Osteoblast (primary cell): ENCODE results near the gene YY1. TPM values are rescaled to one million over a fixed set of nuclear protein-coding genes. Genes with fewer than 3 reads are reported as not detected.
A peak's percentile ranks its signal among the peaks of the same experiment; 100 is the strongest.

Experiments used
- DNase-seq: peaks from one replicate; pipeline ENCODE4 v3.0.0; 2011; ENCODE audit warnings: low spot score, mixed read lengths; ENCODE audit not compliant: insufficient read length; ENCODE audit errors: missing footprints
- H2AFZ ChIP-seq: 2 replicates; pipeline ENCODE4 v1.6.0; 2011; ENCODE audit warnings: mild to moderate bottlenecking, low read length
- H3K27ac ChIP-seq: 2 replicates; pipeline ENCODE4 v1.5.1; 2011; ENCODE audit warnings: mild to moderate bottlenecking, low read depth, low read length, moderate library complexity
- H3K27me3 ChIP-seq: 2 replicates; pipeline ENCODE4 v1.6.0; 2012; ENCODE audit warnings: mild to moderate bottlenecking, control low read depth, inconsistent platforms, low read length, moderate library complexity; ENCODE audit not compliant: insufficient read depth
- H3K36me3 ChIP-seq: 2 replicates; pipeline ENCODE4 v1.5.1; 2011; ENCODE audit warnings: mild to moderate bottlenecking, low read length, control low read depth, moderate library complexity; ENCODE audit not compliant: insufficient read depth
- H3K4me1 ChIP-seq: 2 replicates; pipeline ENCODE4 v1.5.1; 2011; ENCODE audit warnings: mild to moderate bottlenecking, low read length, control low read depth, moderate library complexity; ENCODE audit not compliant: insufficient read depth
- H3K4me2 ChIP-seq: 2 replicates; pipeline ENCODE4 v1.6.0; 2011; ENCODE audit warnings: mild to moderate bottlenecking, low read length; ENCODE audit not compliant: insufficient read depth
- H3K4me3 ChIP-seq: fragments of 200-600 bp; sonication (generic); 3 replicates; pipeline ENCODE4 v1.5.1; 2012; ENCODE audit warnings: mild to moderate bottlenecking, low read length, inconsistent platforms; ENCODE audit not compliant: insufficient read depth
- H3K79me2 ChIP-seq: 2 replicates; pipeline ENCODE4 v1.6.0; 2012; ENCODE audit warnings: mild to moderate bottlenecking, low read length, control low read depth, inconsistent platforms; ENCODE audit not compliant: insufficient read depth
- H3K9me3 ChIP-seq: 2 replicates; pipeline ENCODE4 v1.5.1; 2011; ENCODE audit warnings: low read depth, low read length, control low read depth
- H4K20me1 ChIP-seq: 2 replicates; pipeline ENCODE4 v1.6.0; 2012; ENCODE audit warnings: mild to moderate bottlenecking, low read length, control low read depth; ENCODE audit not compliant: insufficient read depth
- CTCF ChIP-seq: IDR thresholded peaks from 2 replicates; pipeline ENCODE4 v1.5.1; 2011; ENCODE audit warnings: mild to moderate bottlenecking, low read depth, low read length, moderate library complexity; ENCODE audit errors: extremely low read depth
- total RNA-seq: library from RNA; depleted of rRNA; stranded (reverse); fragments of >200 nt; gene quantifications from 2 replicates; pipeline ENCODE4 v1.2.3, GENCODE V29; 2012

Gene YY1
- total RNA-seq, 1 donor: 45.2 TPM

GRCh38 chr14:100289916-100290606 is 51.1 kb downstream of the YY1 start:
- peak; percentile 86 for DNase-seq
- Histone ChIP-seq H3K4me1 (peaks cover 4% of the 10 kb centered on the region), H3K4me3 (no peak overlapping the region), H3K4me2 (no peak overlapping the region), H4K20me1 (peaks cover 6% of the 10 kb centered on the region), H2AFZ (no peak overlapping the region), H3K9me3 (no peaks in the 10 kb centered on the region), H3K36me3 (no peaks in the 10 kb centered on the region), H3K79me2 (no peaks in the 10 kb centered on the region), H3K27ac (no peak overlapping the region), H3K27me3 (no peaks in the 10 kb centered on the region)
- no peak for TF ChIP-seq CTCF

DNA sequence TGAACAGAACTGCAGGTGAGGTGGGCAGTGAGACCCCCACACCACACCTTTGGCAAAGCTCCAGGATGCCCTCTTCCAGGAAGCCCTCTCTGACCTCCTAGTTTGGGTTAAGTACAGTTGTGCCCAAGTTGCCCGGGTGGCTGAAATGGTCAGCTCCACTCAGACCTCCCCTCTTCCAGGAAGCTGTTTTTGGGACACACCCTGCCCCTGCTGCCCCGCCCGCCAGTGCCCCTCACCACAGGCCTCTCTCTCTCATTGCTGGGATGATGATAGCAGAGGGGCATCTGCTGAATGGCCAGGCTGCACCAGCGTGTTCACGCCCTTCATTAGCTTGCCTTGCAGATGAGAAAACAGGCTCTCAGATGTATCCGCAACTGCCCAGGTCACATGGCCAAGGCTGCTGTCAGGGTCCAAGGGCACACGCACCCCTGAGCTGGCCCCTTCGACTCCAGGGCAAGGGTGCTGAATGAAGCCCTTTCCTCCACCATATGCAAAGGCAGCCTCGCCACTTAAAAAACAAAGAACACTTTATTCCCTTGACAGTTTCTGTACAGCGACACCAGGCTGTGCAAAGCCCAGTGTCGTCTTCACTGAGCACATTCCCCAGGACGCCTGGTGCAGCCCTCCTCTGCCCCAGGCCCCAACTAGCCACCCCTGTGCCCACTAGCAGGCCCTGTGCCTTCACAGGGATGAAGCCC is 51.8 kb downstream of the YY1 start:
- peak; percentile 62 for DNase-seq
- no peak overlapping the region for H2AFZ ChIP-seq
- peaks cover 6% of the 10 kb centered on the region for H4K20me1 ChIP-seq
- no peaks in the 10 kb centered on the region for H3K27me3 ChIP-seq
- no peaks in the 10 kb centered on the region for H3K79me2 ChIP-seq
- no peaks in the 10 kb centered on the region for H3K36me3 ChIP-seq
- H3K27ac ChIP-seq: no peak overlapping the region
- peaks cover 4% of the 10 kb centered on the region for H3K4me1 ChIP-seq
- no peak overlapping the region for H3K4me2 ChIP-seq
- no peaks in the 10 kb centered on the region for H3K9me3 ChIP-seq
- no peak overlapping the region for H3K4me3 ChIP-seq
- no peak for TF ChIP-seq CTCF

- no peak overlapping the region for H3K27ac ChIP-seq
- TF ChIP-seq CTCF: no peak
- DNase-seq: peak; percentile 68
- no peak overlapping the region for H3K4me3 ChIP-seq
- no peaks in the 10 kb centered on the region for H3K36me3 ChIP-seq
- H2AFZ ChIP-seq: no peak overlapping the region
- no peaks in the 10 kb centered on the region for H3K9me3 ChIP-seq
- peaks cover 6% of the 10 kb centered on the region for H4K20me1 ChIP-seq
- H3K4me2 ChIP-seq: no peak overlapping the region
- H3K4me1 ChIP-seq: no peaks in the 10 kb centered on the region
- no peaks in the 10 kb centered on the region for H3K27me3 ChIP-seq
- H3K79me2 ChIP-seq: no peaks in the 10 kb centered on the region
Measured at GRCh38 chr14:100291305-100292075, 52.5 kb downstream of the YY1 start.
